Measurements from ENCODE around the gene ZBTB47.

DNA sequence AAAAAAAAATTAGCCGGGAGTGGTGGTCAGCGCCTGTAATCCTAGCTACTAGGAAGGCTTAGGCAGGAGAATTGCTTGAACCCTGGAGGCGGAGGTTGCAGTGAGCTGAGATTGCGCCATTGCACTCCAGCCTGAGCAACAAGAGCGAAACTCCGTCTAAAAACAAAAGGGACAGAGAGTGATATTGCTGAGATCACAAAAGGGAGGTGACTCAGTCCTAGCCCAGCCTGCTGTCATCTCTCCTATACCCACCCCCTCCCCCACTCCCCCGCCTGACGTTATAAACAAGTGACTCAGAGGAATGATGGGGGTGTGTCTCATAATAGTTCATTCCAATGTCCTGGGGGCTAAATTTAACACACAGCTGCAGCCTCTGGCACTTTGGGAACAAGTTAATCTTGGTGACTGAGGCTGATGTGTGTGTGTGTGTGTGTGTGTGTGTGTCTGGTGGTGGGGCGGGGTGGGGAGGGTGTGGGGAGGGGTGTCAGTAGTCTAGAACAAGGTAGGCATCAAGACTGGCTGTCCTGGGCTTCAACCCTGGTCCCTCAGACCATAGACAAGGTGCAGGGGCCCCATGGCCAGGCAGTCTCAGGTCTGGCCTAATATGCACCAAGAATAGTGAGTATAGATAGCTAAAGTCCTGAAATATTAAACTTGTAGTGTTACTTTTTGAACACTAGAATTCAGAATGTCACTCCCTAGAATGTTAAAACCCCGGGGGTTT is 30.5 kb downstream of the ZBTB47 start:
- TF ChIP-seq POLR2AphosphoS5 (IDR thresholded peaks at IDR 0.05; ENCODE audit: low read depth, low read length) (no peak), TAF1 (IDR thresholded peaks at IDR 0.05; ENCODE audit: borderline replicate concordance, insufficient read depth, low read length) (no peak)

Data from PFSK-1 (cell line).